Memory B cell (primary cell): ENCODE data around the gene TAOK2.
A peak's percentile ranks its signal among the peaks of the same experiment; 100 is the strongest.
"Not testable (repeated sequence)": the region's sequence is repeated elsewhere in the genome, so short reads cannot be mapped to it uniquely, and the experiment has no call there.

ENCODE experiments used
- ATAC-seq: fragments of 150-1000 bp; cut with Tn5 transposase; 2 replicates; pipeline ENCODE4 v1.10.0; 2021; ENCODE audit warnings: low read depth, mild to moderate bottlenecking, moderate library complexity
- DNase-seq, 2 donors: peaks; one replicate each; pipeline ENCODE4 v3.0.0; 2022; ENCODE audit warnings: low spot score in 2 of 2
- H3K27ac Mint-ChIP-seq: one replicate; pipeline ENCODE4 v1.8.0; 2022; ENCODE audit warnings: mild to moderate bottlenecking, moderate library complexity, mixed read lengths
- H3K27me3 Mint-ChIP-seq: one replicate; pipeline ENCODE4 v1.8.0; 2022; ENCODE audit warnings: mixed read lengths
- H3K36me3 Mint-ChIP-seq: one replicate; pipeline ENCODE4 v1.8.0; 2022; ENCODE audit warnings: mild to moderate bottlenecking, mixed read lengths
- H3K4me1 Mint-ChIP-seq: one replicate; pipeline ENCODE4 v1.8.0; 2022; ENCODE audit warnings: mixed read lengths
- H3K4me3 Mint-ChIP-seq: one replicate; pipeline ENCODE4 v1.8.0; 2022; ENCODE audit warnings: mild to moderate bottlenecking, moderate library complexity, mixed read lengths
- H3K9me3 Mint-ChIP-seq: one replicate; pipeline ENCODE4 v1.8.0; 2022; ENCODE audit warnings: mixed read lengths

Gene TAOK2

GRCh38 chr16:30009990-30010843 is 36.5 kb downstream of the TAOK2 start:
- no peaks in the 10 kb centered on the region for H3K9me3 Mint-ChIP-seq
- peaks cover 13% of the 10 kb centered on the region for H3K4me1 Mint-ChIP-seq
- no peaks in the 10 kb centered on the region for H3K36me3 Mint-ChIP-seq
- ATAC-seq (no peak), DNase-seq (no peak)
- H3K4me3 Mint-ChIP-seq: peak overlapping the region; percentile 56
- H3K27me3 Mint-ChIP-seq: peaks cover 24% of the 10 kb centered on the region
- H3K27ac Mint-ChIP-seq: no peak overlapping the region

- DNase-seq: no peak
- peak within 1 kb of the TSS; percentile 26 for H3K27ac Mint-ChIP-seq
These were observed 37.4 kb downstream of the TAOK2 start, which contains the start of gene DOC2A for GRCh38 chr16:30010844-30011713. Gene DOC2A (minus strand): TSS chr16:30011027. CDS start chr16:30010222, 805 bp downstream.

GRCh38 chr16:30011714-30012504 is 38.2 kb downstream of the TAOK2 start:
- Mint-ChIP-seq H3K27me3 (peaks cover 27% of the 10 kb centered on the region), H3K36me3 (no peaks in the 10 kb centered on the region), H3K27ac (peak overlapping the region; percentile 26), H3K4me3 (peak overlapping the region; percentile 85), H3K4me1 (peaks cover 13% of the 10 kb centered on the region), H3K9me3 (no peaks in the 10 kb centered on the region)
- no peak for ATAC-seq
- no peak for DNase-seq

More at GRCh38 chr16:30010844-30011713, 37.4 kb downstream of the TAOK2 start, which contains the start of gene DOC2A:
- Mint-ChIP-seq H3K9me3 (no peaks in the 10 kb centered on the region), H3K4me1 (peaks cover 13% of the 10 kb centered on the region), H3K27me3 (peaks cover 24% of the 10 kb centered on the region), H3K36me3 (no peaks in the 10 kb centered on the region), H3K4me3 (peak within 1 kb of the TSS; percentile 85)
- ATAC-seq: peak; percentile 59

- peaks cover 30% of the 10 kb centered on the region for H3K27me3 Mint-ChIP-seq
- peaks cover 13% of the 10 kb centered on the region for H3K4me1 Mint-ChIP-seq
- not testable (repeated sequence) for H3K27ac Mint-ChIP-seq, DNase-seq, H3K4me3 Mint-ChIP-seq, ATAC-seq, H3K9me3 Mint-ChIP-seq, H3K36me3 Mint-ChIP-seq
These were observed 38.9 kb downstream of the TAOK2 start for GRCh38 chr16:30012598-30012997.

- not testable (repeated sequence) for ATAC-seq, H3K36me3 Mint-ChIP-seq, H3K4me1 Mint-ChIP-seq, H3K4me3 Mint-ChIP-seq, H3K27ac Mint-ChIP-seq, DNase-seq, H3K9me3 Mint-ChIP-seq
- peaks cover 16% of the 10 kb centered on the region for H3K27me3 Mint-ChIP-seq
These were observed 41.8 kb downstream of the TAOK2 start for GRCh38 chr16:30015450-30015849.

GRCh38 chr16:30016555-30017276 is 43.0 kb downstream of the TAOK2 start:
- Mint-ChIP-seq H3K27ac (no peak overlapping the region), H3K36me3 (no peaks in the 10 kb centered on the region), H3K4me1 (peaks cover 11% of the 10 kb centered on the region), H3K9me3 (no peaks in the 10 kb centered on the region), H3K4me3 (no peak overlapping the region), H3K27me3 (peaks cover 12% of the 10 kb centered on the region)
- DNase-seq: no peak
- ATAC-seq: no peak

- no peak overlapping the region for H3K4me3 Mint-ChIP-seq
- no peak for ATAC-seq
These were observed 43.6 kb downstream of the TAOK2 start for GRCh38 chr16:30017277-30017656.

GRCh38 chr16:30017937-30018336 is 44.3 kb downstream of the TAOK2 start:
- not testable (repeated sequence) for H3K4me1 Mint-ChIP-seq, ATAC-seq, H3K27ac Mint-ChIP-seq, H3K9me3 Mint-ChIP-seq, DNase-seq, H3K27me3 Mint-ChIP-seq, H3K4me3 Mint-ChIP-seq, H3K36me3 Mint-ChIP-seq

More at GRCh38 chr16:30017277-30017656, 43.6 kb downstream of the TAOK2 start:
- no peak for DNase-seq
- Mint-ChIP-seq H3K27me3 (peaks cover 7% of the 10 kb centered on the region), H3K36me3 (no peaks in the 10 kb centered on the region), H3K4me1 (peaks cover 7% of the 10 kb centered on the region), H3K9me3 (no peaks in the 10 kb centered on the region), H3K27ac (no peak overlapping the region)

- Mint-ChIP-seq H3K27me3 (peaks cover 7% of the 10 kb centered on the region), H3K4me3 (no peak overlapping the region), H3K36me3 (no peaks in the 10 kb centered on the region), H3K9me3 (no peaks in the 10 kb centered on the region), H3K4me1 (peaks cover 7% of the 10 kb centered on the region), H3K27ac (no peak overlapping the region)
- no peak for ATAC-seq
- DNase-seq: no peak
These were observed 45.1 kb downstream of the TAOK2 start for GRCh38 chr16:30018731-30019158.

GRCh38 chr16:30022887-30023286 is 49.2 kb downstream of the TAOK2 start, which contains the start of gene C16orf92:
Gene C16orf92 (plus strand): TSS chr16:30023198. CDS start chr16:30023341, 143 bp downstream.
- H3K9me3 Mint-ChIP-seq: no peaks in the 10 kb centered on the region
- H3K27me3 Mint-ChIP-seq: peaks cover 19% of the 10 kb centered on the region
- no peak for DNase-seq
- no peaks in the 10 kb centered on the region for H3K36me3 Mint-ChIP-seq
- no peak within 1 kb of the TSS for H3K4me3 Mint-ChIP-seq
- peaks cover 12% of the 10 kb centered on the region for H3K4me1 Mint-ChIP-seq
- H3K27ac Mint-ChIP-seq: no peak within 1 kb of the TSS
- no peak for ATAC-seq

GRCh38 chr16:30023586-30023985 is 49.9 kb downstream of the TAOK2 start:
- Mint-ChIP-seq H3K27ac (no peak overlapping the region), H3K9me3 (no peaks in the 10 kb centered on the region)

GRCh38 chr16:30024451-30024850 is 50.8 kb downstream of the TAOK2 start:
- Mint-ChIP-seq H3K4me1 (peaks cover 12% of the 10 kb centered on the region), H3K36me3 (no peaks in the 10 kb centered on the region), H3K4me3 (no peak overlapping the region), H3K9me3 (no peaks in the 10 kb centered on the region), H3K27me3 (peaks cover 27% of the 10 kb centered on the region), H3K27ac (no peak overlapping the region)
- DNase-seq: no peak
- no peak for ATAC-seq

More at GRCh38 chr16:30023586-30023985, 49.9 kb downstream of the TAOK2 start:
- DNase-seq: no peak
- Mint-ChIP-seq H3K27me3 (peaks cover 23% of the 10 kb centered on the region), H3K4me3 (no peak overlapping the region), H3K36me3 (no peaks in the 10 kb centered on the region), H3K4me1 (peaks cover 12% of the 10 kb centered on the region)
- no peak for ATAC-seq

GRCh38 chr16:30025156-30025555 is 51.5 kb downstream of the TAOK2 start:
- Mint-ChIP-seq H3K4me3 (no peak overlapping the region), H3K27ac (no peak overlapping the region), H3K4me1 (peaks cover 16% of the 10 kb centered on the region), H3K27me3 (peaks cover 34% of the 10 kb centered on the region), H3K9me3 (no peaks in the 10 kb centered on the region), H3K36me3 (no peaks in the 10 kb centered on the region)
- ATAC-seq (no peak), DNase-seq (no peak)
